ENCODE data around the gene PRSS1. TPM values are rescaled to one million over a fixed set of nuclear protein-coding genes. Genes with fewer than 3 reads are reported as not detected.
"Not testable (repeated sequence)": the region's sequence is repeated elsewhere in the genome, so short reads cannot be mapped to it uniquely, and the experiment has no call there.

The PRSS1 gene
- total and polyA plus RNA-seq, 3 experiments from 2014 or later, result not detected

DNA sequence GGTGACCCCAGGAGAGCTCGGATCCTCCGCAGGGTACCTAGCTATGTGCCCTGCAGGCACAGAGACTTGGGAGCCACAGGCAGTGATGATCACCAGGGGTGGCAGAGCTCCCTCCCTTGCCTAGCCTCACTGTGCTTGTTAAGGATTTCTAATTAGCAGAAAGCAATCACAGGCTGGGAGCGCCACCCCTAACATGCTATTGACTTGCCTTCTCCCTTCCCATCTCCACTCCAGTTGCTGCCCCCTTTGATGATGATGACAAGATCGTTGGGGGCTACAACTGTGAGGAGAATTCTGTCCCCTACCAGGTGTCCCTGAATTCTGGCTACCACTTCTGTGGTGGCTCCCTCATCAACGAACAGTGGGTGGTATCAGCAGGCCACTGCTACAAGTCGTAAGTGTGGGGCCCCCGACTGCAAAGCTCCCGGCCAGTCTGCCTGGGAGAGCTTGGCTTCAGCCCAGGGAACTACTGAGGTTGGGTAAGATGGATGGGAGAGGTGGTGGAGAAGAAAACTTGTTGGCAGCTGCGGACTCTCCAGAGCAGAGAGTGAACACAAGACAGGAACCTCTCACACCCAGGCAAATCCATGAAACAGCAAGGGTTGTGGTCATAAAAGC, 1.2 kb downstream of the PRSS1 start:
- DNase-seq, result no peak
- H3K4me1 ChIP-seq (ENCODE audit: insufficient read depth, low read length), result no peaks in the 10 kb centered on the region
- H3K4me3 Mint-ChIP-seq, result no peak overlapping the region
- H3K27ac Mint-ChIP-seq, result no peak overlapping the region
- no peaks in the 10 kb centered on the region for H3K27me3 ChIP-seq (ENCODE audit: insufficient read depth, low read length, poor library complexity, severe bottlenecking)
- peaks cover 0 to 1% of the 10 kb centered on the region in 2 donors for H3K27me3 Mint-ChIP-seq
- ChIA-PET POLR2A (no interaction called here), CTCF (no interaction called here)
- H3K4me1 Mint-ChIP-seq, result no peaks in the 10 kb centered on the region
- no peaks in the 10 kb centered on the region for H3K36me3 Mint-ChIP-seq
- no peak overlapping the region for H3K27ac ChIP-seq (ENCODE audit: low read depth, low read length)
- H3K9me3 Mint-ChIP-seq, result no peaks in the 10 kb centered on the region
- H3K36me3 ChIP-seq (ENCODE audit: insufficient read depth, low read length), result no peaks in the 10 kb centered on the region
- no peaks in the 10 kb centered on the region for H3K9me3 ChIP-seq (ENCODE audit: low read length)
- H3K4me3 ChIP-seq (ENCODE audit: low read length), result no peak overlapping the region

DNA sequence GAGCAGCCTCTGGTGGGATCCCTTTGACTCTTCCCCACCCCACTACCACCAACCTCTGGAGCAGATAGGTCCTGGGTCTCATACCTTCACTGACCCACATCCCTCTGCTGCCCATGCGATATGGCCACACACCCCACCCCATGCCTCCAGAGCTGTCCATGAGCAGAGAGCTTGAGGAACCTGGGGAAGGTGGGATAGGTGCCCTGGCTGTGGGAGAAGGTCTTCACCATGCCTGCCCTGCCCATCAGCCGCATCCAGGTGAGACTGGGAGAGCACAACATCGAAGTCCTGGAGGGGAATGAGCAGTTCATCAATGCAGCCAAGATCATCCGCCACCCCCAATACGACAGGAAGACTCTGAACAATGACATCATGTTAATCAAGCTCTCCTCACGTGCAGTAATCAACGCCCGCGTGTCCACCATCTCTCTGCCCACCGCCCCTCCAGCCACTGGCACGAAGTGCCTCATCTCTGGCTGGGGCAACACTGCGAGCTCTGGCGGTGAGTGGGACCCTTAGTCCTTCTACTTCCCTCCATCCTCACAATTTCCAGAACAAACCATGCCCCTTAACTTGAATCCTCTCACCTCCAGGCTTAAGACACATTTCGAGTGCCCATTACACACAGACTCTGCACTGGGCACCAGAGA, 2.4 kb downstream of the PRSS1 start:
- CTCF ChIA-PET, result not testable (repeated sequence)
- peak overlapping the region in 1 of 8 donors; percentile 86 for H3K27ac Mint-ChIP-seq

DNA sequence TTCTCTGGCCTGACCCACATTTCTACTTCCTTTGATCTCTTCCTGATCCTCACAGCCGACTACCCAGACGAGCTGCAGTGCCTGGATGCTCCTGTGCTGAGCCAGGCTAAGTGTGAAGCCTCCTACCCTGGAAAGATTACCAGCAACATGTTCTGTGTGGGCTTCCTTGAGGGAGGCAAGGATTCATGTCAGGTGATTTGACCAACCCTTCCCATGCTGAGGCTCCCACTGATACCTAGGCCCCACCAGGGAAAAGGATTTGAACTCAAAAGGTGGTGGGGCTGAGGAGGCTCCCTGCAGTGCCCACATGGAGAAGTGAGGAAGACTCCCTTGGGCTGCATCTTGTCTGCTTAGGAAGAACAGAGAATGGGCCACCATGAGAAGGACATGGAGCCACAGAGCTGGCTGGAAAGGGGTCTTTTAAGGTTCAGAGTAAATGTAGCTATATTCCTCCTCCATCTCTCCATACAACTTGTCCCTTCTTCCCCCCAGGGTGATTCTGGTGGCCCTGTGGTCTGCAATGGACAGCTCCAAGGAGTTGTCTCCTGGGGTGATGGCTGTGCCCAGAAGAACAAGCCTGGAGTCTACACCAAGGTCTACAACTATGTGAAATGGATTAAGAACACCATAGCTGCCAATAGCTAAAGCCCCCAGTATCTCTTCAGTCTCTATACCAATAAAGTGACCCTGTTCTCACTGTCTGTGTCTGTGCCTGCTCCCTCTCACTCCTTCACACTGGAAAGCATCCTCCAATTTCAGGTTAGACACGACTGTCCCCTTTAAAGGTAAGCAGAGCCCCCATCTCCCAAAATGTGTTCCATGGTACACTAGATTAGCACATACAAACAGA, 3.3 kb downstream of the PRSS1 start:
- Histone ChIP-seq H3K9me3 (ENCODE audit: low read length) (no peaks in the 10 kb centered on the region), H3K4me1 (ENCODE audit: insufficient read depth, low read length) (no peaks in the 10 kb centered on the region), H3K27ac (ENCODE audit: low read depth, low read length) (no peak overlapping the region), H3K36me3 (ENCODE audit: insufficient read depth, low read length) (no peaks in the 10 kb centered on the region), H3K4me3 (ENCODE audit: low read length) (no peak overlapping the region), H3K27me3 (ENCODE audit: insufficient read depth, low read length, poor library complexity, severe bottlenecking) (no peaks in the 10 kb centered on the region)
- CTCF ChIA-PET, result no interaction called here
- Mint-ChIP-seq H3K4me1 (no peaks in the 10 kb centered on the region), H3K27ac (peak overlapping the region in 1 of 8 donors; percentile 63), H3K9me3 (no peaks in the 10 kb centered on the region), H3K27me3 (peaks cover 0 to 1% of the 10 kb centered on the region in 2 donors), H3K36me3 (no peaks in the 10 kb centered on the region), H3K4me3 (no peak overlapping the region)
- DNase-seq, result no peak
- POLR2A ChIA-PET, result no interaction called here

More for the DNA sequence above, 2.4 kb downstream of the PRSS1 start:
- H3K4me3 Mint-ChIP-seq; H3K4me3 ChIP-seq (ENCODE audit: low read length); H3K27ac ChIP-seq (ENCODE audit: low read depth, low read length); H3K4me1 Mint-ChIP-seq; H3K27me3 ChIP-seq (ENCODE audit: insufficient read depth, low read length, poor library complexity, severe bottlenecking); H3K36me3 Mint-ChIP-seq; H3K27me3 Mint-ChIP-seq; H3K9me3 ChIP-seq (ENCODE audit: low read length); H3K36me3 ChIP-seq (ENCODE audit: insufficient read depth, low read length); H3K9me3 Mint-ChIP-seq; H3K4me1 ChIP-seq (ENCODE audit: insufficient read depth, low read length); DNase-seq; POLR2A ChIA-PET: not testable (repeated sequence)

DNA sequence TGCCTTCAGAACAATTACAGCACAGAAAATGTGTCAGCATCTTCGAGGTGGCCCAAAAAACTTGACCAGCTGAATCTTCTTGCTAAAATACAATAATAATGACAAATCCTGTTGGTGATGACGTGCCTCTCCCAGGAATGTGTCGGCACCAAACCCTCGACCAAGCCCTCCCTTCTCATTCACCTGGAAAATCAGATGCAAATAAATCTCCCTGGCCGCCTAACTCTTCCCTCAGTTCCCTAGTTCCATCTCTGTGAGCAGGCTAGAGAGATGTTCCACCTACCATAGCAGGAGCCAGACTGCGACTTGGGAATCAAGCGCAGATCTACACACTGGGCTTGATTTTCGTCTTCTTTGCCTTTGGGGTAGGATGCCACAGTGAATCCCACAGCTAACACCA, 4.1 kb downstream of the PRSS1 start:
- ChIA-PET CTCF (no interaction called here), POLR2A (no interaction called here)
- no peak overlapping the region for H3K27ac Mint-ChIP-seq
- no peaks in the 10 kb centered on the region for H3K4me1 Mint-ChIP-seq
- H3K4me3 ChIP-seq (ENCODE audit: low read length), result no peak overlapping the region
- DNase-seq, result no peak
- no peaks in the 10 kb centered on the region for H3K9me3 ChIP-seq (ENCODE audit: low read length)
- no peak overlapping the region for H3K27ac ChIP-seq (ENCODE audit: low read depth, low read length)
- H3K4me1 ChIP-seq (ENCODE audit: insufficient read depth, low read length), result no peaks in the 10 kb centered on the region
- no peak overlapping the region for H3K4me3 Mint-ChIP-seq
- H3K27me3 ChIP-seq (ENCODE audit: insufficient read depth, low read length, poor library complexity, severe bottlenecking), result no peaks in the 10 kb centered on the region
- H3K27me3 Mint-ChIP-seq, result peaks cover 0 to 1% of the 10 kb centered on the region in 2 donors
- no peaks in the 10 kb centered on the region for H3K9me3 Mint-ChIP-seq
- no peaks in the 10 kb centered on the region for H3K36me3 Mint-ChIP-seq
- H3K36me3 ChIP-seq (ENCODE audit: insufficient read depth, low read length), result no peaks in the 10 kb centered on the region

DNA sequence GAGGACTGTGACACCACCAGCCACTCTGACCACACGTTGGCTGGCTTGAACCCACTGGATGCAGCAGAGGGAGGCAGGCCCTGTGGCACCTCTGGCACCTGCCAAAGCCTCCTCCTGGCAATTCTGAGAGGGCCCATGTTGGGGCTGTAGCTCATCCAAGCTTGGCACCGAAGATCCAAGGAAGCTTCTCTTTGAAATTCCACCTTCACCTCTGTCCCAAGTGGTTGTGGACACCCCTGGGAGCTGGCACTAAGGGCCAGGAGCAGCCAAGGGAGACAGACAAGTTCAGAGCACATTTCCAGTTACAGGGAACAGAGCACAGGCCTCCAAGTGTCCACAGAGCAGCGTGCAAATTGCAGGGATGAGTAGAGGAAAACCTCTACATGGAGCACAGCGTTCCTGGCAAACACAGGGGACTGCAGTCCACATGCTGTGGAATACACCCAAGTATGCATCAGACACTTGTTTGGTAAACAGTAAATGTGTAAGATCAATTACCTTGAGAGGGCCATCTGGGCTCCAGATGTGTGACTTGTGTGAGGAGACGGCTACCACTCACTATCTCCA, 4.7 kb downstream of the PRSS1 start:
- H3K4me1 ChIP-seq (ENCODE audit: insufficient read depth, low read length); H3K4me3 Mint-ChIP-seq; H3K36me3 Mint-ChIP-seq; H3K27me3 Mint-ChIP-seq; H3K9me3 Mint-ChIP-seq; CTCF ChIA-PET; H3K27ac ChIP-seq (ENCODE audit: low read depth, low read length); H3K4me1 Mint-ChIP-seq; H3K27ac Mint-ChIP-seq; POLR2A ChIA-PET; H3K9me3 ChIP-seq (ENCODE audit: low read length); H3K27me3 ChIP-seq (ENCODE audit: insufficient read depth, low read length, poor library complexity, severe bottlenecking); H3K4me3 ChIP-seq (ENCODE audit: low read length); H3K36me3 ChIP-seq (ENCODE audit: insufficient read depth, low read length); DNase-seq: not testable (repeated sequence)

DNA sequence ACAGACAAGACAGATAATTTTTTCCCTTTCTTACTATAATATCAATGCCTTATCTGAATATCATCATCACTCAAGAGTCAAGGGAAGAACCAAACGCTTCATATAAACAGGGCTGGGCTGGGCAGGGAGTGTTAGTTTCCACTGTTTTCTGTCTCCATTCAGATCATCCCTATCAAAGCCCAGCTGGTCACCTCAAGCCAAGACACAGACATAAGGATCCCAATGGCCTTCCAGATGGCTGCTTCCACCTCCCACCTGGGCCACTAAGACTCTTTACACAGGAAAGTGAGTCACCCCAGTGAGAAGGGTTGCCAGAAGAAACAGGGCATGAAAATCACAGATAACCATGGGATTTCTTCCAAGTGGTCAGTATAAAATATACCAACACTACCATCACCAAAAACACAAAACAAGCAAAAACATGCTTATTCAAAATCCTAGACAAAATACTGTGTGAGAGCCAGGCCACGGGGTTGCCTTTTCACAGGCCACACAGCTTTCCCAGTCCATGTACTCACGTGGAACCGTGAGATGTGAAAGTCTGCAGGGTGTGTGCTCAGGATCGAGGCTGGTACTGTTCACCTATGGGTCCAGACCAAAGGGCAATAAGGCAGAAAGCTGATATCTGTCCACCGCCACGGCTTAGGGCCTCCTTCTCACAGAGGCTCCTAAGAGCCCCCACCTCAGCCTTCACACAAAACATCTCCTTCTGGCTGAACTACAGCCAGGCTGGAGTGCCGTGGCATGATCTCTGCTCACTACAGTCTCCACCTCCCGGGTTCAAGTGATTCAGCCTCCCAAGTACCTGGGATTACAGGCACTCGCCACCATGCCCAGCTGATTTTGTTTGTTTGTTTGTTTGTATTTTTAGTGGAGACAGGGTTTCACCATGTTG, 5.7 kb downstream of the PRSS1 start:
- H3K36me3 ChIP-seq (ENCODE audit: insufficient read depth, low read length), result no peaks in the 10 kb centered on the region
- no peaks in the 10 kb centered on the region for H3K36me3 Mint-ChIP-seq

DNA sequence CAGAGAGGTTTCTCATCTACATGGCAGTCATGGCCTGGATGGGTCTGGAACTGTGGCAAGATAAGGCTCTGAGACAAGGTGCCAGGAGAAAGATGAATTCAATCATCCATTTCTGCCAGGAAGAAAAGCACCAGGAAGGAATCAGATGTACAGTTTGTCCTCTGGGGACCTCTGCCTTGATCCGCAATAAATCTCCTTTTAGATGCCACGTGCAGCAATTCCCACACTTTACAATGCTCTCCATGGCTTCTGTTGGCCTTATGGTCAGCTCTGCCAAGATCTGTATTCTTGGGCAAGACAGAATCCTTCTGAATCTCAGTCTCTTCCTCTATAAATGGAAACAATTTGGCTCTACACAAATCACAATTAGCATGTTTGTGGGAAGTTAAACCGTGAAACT, 9.0 kb downstream of the PRSS1 start:
- POLR2A ChIA-PET; CTCF ChIA-PET; DNase-seq; H3K4me3 Mint-ChIP-seq; H3K4me3 ChIP-seq (ENCODE audit: low read length); H3K9me3 ChIP-seq (ENCODE audit: low read length); H3K27me3 Mint-ChIP-seq; H3K36me3 ChIP-seq (ENCODE audit: insufficient read depth, low read length); H3K27ac ChIP-seq (ENCODE audit: low read depth, low read length); H3K27ac Mint-ChIP-seq; H3K4me1 Mint-ChIP-seq; H3K9me3 Mint-ChIP-seq; H3K36me3 Mint-ChIP-seq; H3K4me1 ChIP-seq (ENCODE audit: insufficient read depth, low read length); H3K27me3 ChIP-seq (ENCODE audit: insufficient read depth, low read length, poor library complexity, severe bottlenecking): not testable (repeated sequence)

More for the DNA sequence above, 5.7 kb downstream of the PRSS1 start:
- Mint-ChIP-seq H3K4me3 (no peak overlapping the region), H3K27ac (peak overlapping the region in 1 of 8 donors; percentile 43), H3K9me3 (no peaks in the 10 kb centered on the region), H3K27me3 (peaks cover 0 to 1% of the 10 kb centered on the region in 2 donors), H3K4me1 (no peaks in the 10 kb centered on the region)
- DNase-seq, result no peak
- Histone ChIP-seq H3K27ac (ENCODE audit: low read depth, low read length) (no peak overlapping the region), H3K9me3 (ENCODE audit: low read length) (no peaks in the 10 kb centered on the region), H3K4me1 (ENCODE audit: insufficient read depth, low read length) (no peaks in the 10 kb centered on the region), H3K4me3 (ENCODE audit: low read length) (no peak overlapping the region), H3K27me3 (ENCODE audit: insufficient read depth, low read length, poor library complexity, severe bottlenecking) (no peaks in the 10 kb centered on the region)
- ChIA-PET CTCF (no interaction called here), POLR2A (no interaction called here)

All from CD8-positive, alpha-beta memory T cell (primary cell).